AG09309 (cell line): ENCODE measurements around the gene ADK.
"Not testable (repeated sequence)": the region's sequence is repeated elsewhere in the genome, so short reads cannot be mapped to it uniquely, and the experiment has no call there.

Experiments
- DNase-seq: peaks from one replicate; pipeline ENCODE4 v3.0.0-alpha.2; 2010; ENCODE audit warnings: low read depth
- H3K4me3 ChIP-seq: 2 replicates; pipeline ENCODE4 v1.5.1; 2011; ENCODE audit warnings: mild to moderate bottlenecking, low read depth, low read length, moderate library complexity; ENCODE audit not compliant: control insufficient read depth
- TF ChIP-seq, protein P1 (sequence below): IDR thresholded peaks from 2 replicates; pipeline ENCODE4 v1.5.1; 2011; ENCODE audit warnings: mild to moderate bottlenecking, low read depth, low read length, inconsistent platforms; ENCODE audit not compliant: insufficient read depth, control insufficient read depth; ENCODE audit errors: missing control alignments

ADK gene

DNA sequence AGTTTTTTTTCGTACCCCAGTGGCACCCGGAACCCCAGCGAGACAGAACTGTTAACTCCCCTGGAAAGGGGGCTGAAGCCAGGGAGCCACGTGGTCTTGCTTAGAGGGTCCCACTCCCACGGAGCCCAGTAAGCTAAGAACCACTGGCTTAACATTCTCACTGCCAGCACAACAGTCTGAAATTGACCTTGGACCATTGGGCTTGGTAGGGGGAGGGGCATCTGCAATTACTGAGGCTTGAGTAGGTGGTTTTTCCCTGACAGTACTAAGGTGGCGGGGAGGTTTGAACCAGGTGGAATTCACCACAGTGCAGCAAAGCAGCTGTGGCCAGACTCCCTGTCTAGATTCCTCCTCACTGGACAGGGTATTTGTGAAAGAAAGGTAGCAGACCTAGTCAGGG is 196.5 kb downstream of the ADK start:
- no peak for DNase-seq
- H3K4me3 ChIP-seq: no peak overlapping the region
- TF ChIP-seq, protein P1, sequence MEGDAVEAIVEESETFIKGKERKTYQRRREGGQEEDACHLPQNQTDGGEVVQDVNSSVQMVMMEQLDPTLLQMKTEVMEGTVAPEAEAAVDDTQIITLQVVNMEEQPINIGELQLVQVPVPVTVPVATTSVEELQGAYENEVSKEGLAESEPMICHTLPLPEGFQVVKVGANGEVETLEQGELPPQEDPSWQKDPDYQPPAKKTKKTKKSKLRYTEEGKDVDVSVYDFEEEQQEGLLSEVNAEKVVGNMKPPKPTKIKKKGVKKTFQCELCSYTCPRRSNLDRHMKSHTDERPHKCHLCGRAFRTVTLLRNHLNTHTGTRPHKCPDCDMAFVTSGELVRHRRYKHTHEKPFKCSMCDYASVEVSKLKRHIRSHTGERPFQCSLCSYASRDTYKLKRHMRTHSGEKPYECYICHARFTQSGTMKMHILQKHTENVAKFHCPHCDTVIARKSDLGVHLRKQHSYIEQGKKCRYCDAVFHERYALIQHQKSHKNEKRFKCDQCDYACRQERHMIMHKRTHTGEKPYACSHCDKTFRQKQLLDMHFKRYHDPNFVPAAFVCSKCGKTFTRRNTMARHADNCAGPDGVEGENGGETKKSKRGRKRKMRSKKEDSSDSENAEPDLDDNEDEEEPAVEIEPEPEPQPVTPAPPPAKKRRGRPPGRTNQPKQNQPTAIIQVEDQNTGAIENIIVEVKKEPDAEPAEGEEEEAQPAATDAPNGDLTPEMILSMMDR: no peak

DNA sequence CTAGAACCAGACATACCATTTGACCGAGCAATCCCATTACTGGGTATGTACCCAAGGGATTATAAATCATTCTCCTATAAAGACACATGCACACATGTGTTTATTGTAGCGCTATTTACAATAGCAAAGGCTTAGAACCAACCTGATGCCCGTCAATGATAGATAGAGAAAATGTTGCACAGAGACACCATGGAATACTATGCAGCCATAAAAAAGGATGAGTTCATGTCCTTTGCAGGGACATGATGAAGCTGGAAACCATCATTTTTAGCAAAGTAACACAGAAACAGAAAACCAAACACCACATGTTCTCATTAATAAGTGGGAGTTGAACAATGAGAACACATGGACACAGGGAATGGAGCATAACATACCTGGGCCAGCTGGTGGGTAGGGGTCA is 202.0 kb downstream of the ADK start:
- not testable (repeated sequence) for DNase-seq, H3K4me3 ChIP-seq

DNA sequence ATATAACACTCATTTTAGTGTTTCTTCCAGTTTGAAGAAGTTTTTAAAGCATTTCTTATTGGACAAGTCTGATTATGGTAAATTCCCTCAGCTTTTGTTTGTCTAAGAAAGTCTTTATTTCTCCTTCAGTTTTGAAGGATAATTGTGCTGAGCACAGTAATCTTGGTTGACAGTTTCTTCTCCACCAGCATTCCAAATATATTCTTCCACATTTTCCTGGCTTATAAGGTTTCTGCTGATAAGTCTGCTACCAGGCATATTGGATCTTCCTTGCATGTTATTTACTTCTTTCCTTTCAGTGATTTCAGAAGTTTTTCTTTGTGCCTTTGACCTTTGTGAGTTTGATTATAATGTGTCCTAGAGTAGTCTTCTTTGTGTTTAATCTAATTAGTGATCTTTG is 210.7 kb downstream of the ADK start:
- no peak for DNase-seq
- no peak overlapping the region for H3K4me3 ChIP-seq
- TF ChIP-seq, protein P1: no peak

DNA sequence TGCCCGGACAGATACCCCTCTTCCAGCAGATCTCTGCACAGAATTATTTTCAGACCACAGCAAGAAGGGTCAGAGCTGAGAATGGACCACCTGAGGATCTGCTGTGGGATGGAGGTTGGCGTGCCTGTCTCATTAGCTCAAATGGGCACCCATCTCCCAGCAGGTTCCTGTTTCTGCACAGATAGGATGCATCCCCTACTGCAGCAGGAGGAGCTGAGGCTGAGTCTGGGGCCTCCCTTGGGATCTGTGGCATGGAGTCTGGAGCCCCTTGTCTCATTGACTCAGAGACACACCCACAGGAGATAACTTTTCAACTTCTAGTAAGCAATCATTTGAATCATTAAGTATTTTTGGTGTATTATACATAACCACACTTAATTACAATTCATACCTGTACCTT is 212.7 kb downstream of the ADK start:
- no peak overlapping the region for H3K4me3 ChIP-seq
- TF ChIP-seq, protein P1: no peak
- no peak for DNase-seq

DNA sequence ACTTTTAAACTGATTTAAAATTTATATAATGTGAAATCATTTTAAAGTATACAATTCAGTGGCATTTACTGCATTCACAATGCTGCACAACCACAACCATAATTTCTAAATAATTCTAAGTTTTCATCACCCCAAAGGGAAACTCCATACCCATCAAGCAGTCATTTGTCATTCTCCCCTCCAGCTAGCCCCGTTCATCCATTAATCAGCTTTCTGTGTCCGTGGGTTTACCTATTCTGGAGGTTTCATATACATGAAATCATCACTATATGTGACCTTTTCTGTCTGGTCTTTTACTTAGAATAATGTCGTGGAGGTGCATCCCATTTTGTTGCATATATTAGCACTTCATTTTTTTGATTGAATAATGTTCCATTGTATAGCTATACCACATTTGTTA is 214.1 kb downstream of the ADK start:
- no peak overlapping the region for H3K4me3 ChIP-seq
- TF ChIP-seq, protein P1: no peak
- DNase-seq: no peak

DNA sequence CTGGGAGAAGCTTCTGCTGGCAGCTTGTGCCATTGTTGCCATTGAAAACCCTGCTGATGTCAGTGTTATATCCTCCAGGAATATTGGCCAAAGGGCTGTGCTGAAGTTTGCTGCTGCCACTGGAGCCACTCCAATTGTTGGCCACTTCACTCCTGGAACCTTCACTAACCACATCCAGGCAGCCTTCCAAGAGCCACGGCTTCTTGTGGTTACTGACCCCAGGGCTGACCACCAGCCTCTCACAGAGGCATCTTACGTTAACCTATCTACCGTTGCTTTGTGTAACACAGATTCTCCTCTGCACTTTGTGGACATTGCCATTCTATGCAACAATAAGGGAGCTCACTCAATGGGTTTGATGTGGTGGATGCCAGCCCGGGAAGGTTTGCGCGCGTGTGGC is 220.7 kb downstream of the ADK start:
- TF ChIP-seq, protein P1: no peak
- H3K4me3 ChIP-seq: no peak overlapping the region
- no peak for DNase-seq

DNA sequence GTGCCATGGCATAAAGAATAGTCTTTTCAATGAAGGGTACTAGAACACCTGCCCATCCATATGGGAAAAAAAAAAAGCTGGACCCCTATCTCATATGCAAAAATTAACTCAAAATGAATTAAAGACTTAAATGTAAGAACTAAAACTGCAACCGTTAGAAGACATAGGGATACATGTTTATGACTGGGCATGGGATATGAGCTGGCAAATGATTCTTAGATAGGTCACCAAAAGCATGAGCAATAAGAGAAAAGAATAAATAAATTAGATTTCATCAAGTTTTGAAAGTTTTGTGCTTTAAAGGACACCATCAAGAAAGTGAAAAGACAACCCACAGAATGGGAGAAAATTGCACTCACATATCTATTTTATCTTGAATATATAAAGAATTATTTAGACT is 222.0 kb downstream of the ADK start:
- no peak for DNase-seq
- no peak overlapping the region for H3K4me3 ChIP-seq
- TF ChIP-seq, protein P1: no peak

DNA sequence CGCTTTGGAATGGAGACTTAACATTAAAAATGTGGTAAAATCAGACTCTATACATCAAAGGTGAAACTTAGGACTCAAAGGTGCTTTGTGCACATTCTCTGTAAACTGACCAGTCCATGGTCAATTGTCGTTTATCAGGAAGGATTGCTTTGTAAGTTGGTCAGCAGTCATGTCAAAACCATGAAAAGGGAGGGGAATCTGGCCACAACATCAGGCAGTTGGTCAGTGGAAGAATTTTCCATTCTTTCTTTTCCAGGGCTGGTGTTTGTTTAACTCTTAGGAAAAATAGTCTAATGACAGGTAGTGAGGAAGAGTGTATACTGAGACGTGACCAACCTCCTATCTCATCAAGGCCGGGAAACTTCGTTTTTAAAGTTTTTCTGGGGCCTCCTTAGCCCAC is 226.5 kb downstream of the ADK start:
- DNase-seq: no peak
- TF ChIP-seq, protein P1: no peak
- no peak overlapping the region for H3K4me3 ChIP-seq
